ENCODE results near the gene PRR5. TPM values are rescaled to one million over a fixed set of nuclear protein-coding genes. Genes with fewer than 3 reads are reported as not detected.

Gene PRR5
- polyA plus RNA-seq, 1 of the 3 experiments (the other 2 are of a cell fraction): 1.3 TPM

- Histone ChIP-seq H3K9me2 (no peaks in the 10 kb centered on the region), H3K9ac (no peak overlapping the region), H3K4me2 (no peak overlapping the region), H3K9me3 (no peaks in the 10 kb centered on the region), H3K79me2 (ENCODE audit: insufficient read depth) (no peaks in the 10 kb centered on the region), H3K27ac (ENCODE audit: low read depth in 2 of 2, low read length in 1 of 2) (no peak overlapping the region), H3K4me1 (ENCODE audit: control insufficient read depth in 1 of 2, insufficient read depth in 2 of 2, low read depth in 1 of 2, low read length in 1 of 2) (peaks cover 0 to 21% of the 10 kb centered on the region in 2 experiments; a peak in 1 of 4 replicates), H3K4me3 (ENCODE audit: low read depth in 2 of 2, low read length in 1 of 2) (no peak overlapping the region), H2AFZ (ENCODE audit: low read depth) (no peak overlapping the region), H4K20me1 (ENCODE audit: insufficient read depth) (no peaks in the 10 kb centered on the region), H3F3A (replicated peaks; ENCODE audit: insufficient read depth) (no peaks in the 10 kb centered on the region), H3K36me3 (replicated peaks in 1 of 2; ENCODE audit: control insufficient read depth in 1 of 2, insufficient read depth in 2 of 2, low read length in 1 of 2) (no peaks in the 10 kb centered on the region), H3K27me3 (ENCODE audit: insufficient read depth) (no peaks in the 10 kb centered on the region; the same call in 1 of the 2 replicates)
- CTCF ChIA-PET: interaction anchor here (0.9 to 2.7 kb wide), 4 partner anchors 8 to 36 kb away, joined by 3 to 11 read pairs (median 4); no protein-coding TSS in a partner anchor
- 63% methylated on average over 13 of the region's 14 CpGs for WGBS (ENCODE audit: low lambda C conversion rate)
- POLR2A ChIA-PET: no interaction called here
- DNase-seq: peak; percentile 6
- TF ChIP-seq GATA2 (CRISPR knock-in tag; IDR thresholded peaks at IDR 0.05): no peak
- no peak for TF ChIP-seq YY1 (IDR thresholded peaks at IDR 0.05; ENCODE audit: low read depth)
- no peak for TF ChIP-seq JUND (IDR thresholded peaks at IDR 0.05)
- TF ChIP-seq, protein P1, sequence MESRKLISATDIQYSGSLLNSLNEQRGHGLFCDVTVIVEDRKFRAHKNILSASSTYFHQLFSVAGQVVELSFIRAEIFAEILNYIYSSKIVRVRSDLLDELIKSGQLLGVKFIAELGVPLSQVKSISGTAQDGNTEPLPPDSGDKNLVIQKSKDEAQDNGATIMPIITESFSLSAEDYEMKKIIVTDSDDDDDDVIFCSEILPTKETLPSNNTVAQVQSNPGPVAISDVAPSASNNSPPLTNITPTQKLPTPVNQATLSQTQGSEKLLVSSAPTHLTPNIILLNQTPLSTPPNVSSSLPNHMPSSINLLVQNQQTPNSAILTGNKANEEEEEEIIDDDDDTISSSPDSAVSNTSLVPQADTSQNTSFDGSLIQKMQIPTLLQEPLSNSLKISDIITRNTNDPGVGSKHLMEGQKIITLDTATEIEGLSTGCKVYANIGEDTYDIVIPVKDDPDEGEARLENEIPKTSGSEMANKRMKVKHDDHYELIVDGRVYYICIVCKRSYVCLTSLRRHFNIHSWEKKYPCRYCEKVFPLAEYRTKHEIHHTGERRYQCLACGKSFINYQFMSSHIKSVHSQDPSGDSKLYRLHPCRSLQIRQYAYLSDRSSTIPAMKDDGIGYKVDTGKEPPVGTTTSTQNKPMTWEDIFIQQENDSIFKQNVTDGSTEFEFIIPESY (IDR thresholded peaks at IDR 0.05; ENCODE audit: borderline replicate concordance, low read depth): no peak
- TF ChIP-seq ELF1 (IDR thresholded peaks at IDR 0.05): no peak
- no peak for TF ChIP-seq FOXM1 (IDR thresholded peaks at IDR 0.05; ENCODE audit: low read depth)
- no peak for TF ChIP-seq RFX5 (IDR thresholded peaks at IDR 0.05; ENCODE audit: low read length)
- TF ChIP-seq RXRA (IDR thresholded peaks at IDR 0.05; ENCODE audit: borderline replicate concordance, low read depth): no peak
- TF ChIP-seq MXI1 (IDR thresholded peaks at IDR 0.05; ENCODE audit: low read depth, low read length): no peak
- no peak for TF ChIP-seq NFIC (IDR thresholded peaks at IDR 0.05; ENCODE audit: borderline replicate concordance)
- TF ChIP-seq, protein P2, sequence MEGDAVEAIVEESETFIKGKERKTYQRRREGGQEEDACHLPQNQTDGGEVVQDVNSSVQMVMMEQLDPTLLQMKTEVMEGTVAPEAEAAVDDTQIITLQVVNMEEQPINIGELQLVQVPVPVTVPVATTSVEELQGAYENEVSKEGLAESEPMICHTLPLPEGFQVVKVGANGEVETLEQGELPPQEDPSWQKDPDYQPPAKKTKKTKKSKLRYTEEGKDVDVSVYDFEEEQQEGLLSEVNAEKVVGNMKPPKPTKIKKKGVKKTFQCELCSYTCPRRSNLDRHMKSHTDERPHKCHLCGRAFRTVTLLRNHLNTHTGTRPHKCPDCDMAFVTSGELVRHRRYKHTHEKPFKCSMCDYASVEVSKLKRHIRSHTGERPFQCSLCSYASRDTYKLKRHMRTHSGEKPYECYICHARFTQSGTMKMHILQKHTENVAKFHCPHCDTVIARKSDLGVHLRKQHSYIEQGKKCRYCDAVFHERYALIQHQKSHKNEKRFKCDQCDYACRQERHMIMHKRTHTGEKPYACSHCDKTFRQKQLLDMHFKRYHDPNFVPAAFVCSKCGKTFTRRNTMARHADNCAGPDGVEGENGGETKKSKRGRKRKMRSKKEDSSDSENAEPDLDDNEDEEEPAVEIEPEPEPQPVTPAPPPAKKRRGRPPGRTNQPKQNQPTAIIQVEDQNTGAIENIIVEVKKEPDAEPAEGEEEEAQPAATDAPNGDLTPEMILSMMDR (IDR thresholded peaks at IDR 0.05): no peak
- TF ChIP-seq USF1 (IDR thresholded peaks at IDR 0.05; ENCODE audit: borderline replicate concordance, low read depth): no peak
- no peak for TF ChIP-seq MAX (IDR thresholded peaks at IDR 0.05; ENCODE audit: low read depth)
- no peak for TF ChIP-seq CHD2 (IDR thresholded peaks at IDR 0.05; ENCODE audit: low read length, partially characterized antibody)
- TF ChIP-seq GABPA (IDR thresholded peaks at IDR 0.05; ENCODE audit: low read depth): no peak
- no peak for TF ChIP-seq TEAD4 (IDR thresholded peaks at IDR 0.05; ENCODE audit: borderline replicate concordance, insufficient read depth)
These were observed 40.1 kb upstream of the PRR5 start for GRCh38 chr22:44661659-44662569.
